Testis (tissue), 2 donors: ENCODE results near the gene CEP131.

Experiments used
- POLR2A ChIP-seq: fragments of 450-650 bp; IDR thresholded peaks from one replicate; pipeline ENCODE4 v1.6.1; 2017; ENCODE audit warnings: antibody characterized with exemption, mild to moderate bottlenecking, moderate library complexity
- TF ChIP-seq, protein P1 (sequence below), 3 experiments: fragments of 450-650 bp in 2 of 3; fragments of 200-600 bp in 1 of 3; sonication (generic) in 1 of 3; IDR thresholded peaks; one replicate each; pipeline ENCODE4 v1.5.1; 2016 to 2019; ENCODE audit warnings: antibody characterized with exemption in 3 of 3, mild to moderate bottlenecking in 2 of 3, moderate library complexity in 1 of 3

DNA sequence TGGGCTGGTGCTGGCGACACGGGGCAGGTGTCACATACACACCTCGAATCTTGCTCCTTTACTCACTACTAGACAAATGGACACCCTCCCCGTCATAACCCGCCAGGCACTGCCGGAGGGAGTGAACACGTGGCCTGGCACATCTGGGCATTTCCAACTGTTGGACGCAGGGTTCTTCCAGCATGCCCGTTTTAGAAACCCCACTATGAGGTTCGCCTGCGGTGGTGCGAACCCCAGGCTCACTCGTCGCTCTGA is 6.8 kb upstream of the CEP131 start:
- TF ChIP-seq, protein P1, sequence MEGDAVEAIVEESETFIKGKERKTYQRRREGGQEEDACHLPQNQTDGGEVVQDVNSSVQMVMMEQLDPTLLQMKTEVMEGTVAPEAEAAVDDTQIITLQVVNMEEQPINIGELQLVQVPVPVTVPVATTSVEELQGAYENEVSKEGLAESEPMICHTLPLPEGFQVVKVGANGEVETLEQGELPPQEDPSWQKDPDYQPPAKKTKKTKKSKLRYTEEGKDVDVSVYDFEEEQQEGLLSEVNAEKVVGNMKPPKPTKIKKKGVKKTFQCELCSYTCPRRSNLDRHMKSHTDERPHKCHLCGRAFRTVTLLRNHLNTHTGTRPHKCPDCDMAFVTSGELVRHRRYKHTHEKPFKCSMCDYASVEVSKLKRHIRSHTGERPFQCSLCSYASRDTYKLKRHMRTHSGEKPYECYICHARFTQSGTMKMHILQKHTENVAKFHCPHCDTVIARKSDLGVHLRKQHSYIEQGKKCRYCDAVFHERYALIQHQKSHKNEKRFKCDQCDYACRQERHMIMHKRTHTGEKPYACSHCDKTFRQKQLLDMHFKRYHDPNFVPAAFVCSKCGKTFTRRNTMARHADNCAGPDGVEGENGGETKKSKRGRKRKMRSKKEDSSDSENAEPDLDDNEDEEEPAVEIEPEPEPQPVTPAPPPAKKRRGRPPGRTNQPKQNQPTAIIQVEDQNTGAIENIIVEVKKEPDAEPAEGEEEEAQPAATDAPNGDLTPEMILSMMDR (IDR thresholded peaks at IDR 0.05) = no peak
- TF ChIP-seq POLR2A = no peak
